ENCODE measurements around the gene RLN3.
A peak's percentile ranks its signal among the peaks of the same experiment; 100 is the strongest.

RLN3 gene

GRCh38 chr19:14054099-14054498, 26.2 kb downstream of the RLN3 start:
- no peak for DNase-seq (ENCODE audit: low read depth)

DNA sequence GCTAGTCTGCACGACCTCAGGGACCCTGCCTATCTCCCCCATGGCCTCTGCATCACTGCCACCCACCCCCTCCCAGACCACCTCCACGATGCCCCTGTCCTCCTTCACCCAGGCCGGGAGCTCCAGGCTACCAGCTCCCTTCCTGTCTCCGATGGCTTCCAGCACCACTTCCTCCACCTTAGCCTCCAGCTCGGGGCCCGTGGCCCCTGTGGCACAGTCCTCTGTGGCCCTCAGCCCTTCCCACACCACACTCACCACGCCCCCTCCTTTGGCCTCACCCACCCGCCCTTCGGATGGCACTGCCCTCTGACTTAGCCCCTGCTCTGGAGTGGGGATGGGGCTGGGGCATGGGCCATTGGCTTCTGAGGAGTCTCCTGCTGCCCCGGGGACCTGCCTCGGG, 26.8 kb downstream of the RLN3 start:
- DNase-seq (ENCODE audit: low read depth) = no peak

DNA sequence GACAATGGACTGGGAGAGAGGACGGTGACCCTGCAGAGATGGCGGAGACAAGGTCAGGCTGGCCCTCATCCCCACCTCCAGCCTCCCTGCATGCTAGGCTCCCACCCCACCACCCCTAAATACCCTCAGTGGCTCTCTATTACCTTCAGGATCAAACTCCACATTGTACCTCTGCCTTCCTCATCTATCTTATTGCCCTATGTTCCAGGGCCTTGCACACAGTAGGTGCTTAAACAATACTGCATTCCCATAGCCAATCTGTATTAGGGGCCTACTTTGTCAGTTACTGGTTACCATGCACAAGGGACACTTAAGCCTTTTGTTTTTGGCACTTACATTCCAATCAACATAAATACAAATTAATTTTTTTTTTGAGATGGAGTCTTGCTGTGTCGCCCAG, 27.4 kb downstream of the RLN3 start:
- no peak for DNase-seq (ENCODE audit: low read depth)

GRCh38 chr19:14056069-14056666, 28.2 kb downstream of the RLN3 start:
- no peak for DNase-seq (ENCODE audit: low read depth)

DNA sequence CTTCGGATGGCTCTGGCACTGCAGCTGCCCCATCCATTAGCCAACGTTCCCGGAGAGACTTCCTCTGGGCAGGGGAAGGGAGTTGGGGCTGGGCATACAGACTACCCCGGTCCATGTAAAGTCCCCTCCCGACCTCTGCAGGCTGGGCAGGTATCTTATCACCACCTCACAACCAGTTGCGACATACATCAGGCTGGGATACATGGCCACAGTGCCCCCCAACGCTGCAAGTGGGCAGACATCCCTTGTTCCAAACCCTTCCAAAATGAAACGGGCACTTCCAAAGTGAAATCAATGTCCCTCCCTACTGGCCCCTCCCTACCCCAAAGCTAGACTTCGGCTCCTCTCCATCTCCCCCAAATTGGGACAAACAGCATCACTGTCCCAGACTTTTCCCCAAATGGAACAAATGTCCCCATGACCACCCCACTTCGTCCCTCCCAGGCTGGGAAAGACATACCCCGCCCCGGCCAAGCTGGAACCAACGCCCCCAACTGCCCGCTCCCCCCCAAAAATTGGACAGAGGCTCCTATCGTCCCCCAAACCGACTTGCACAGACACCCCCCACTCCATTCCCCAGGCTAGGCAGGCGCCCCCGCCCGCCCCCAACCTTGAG, 28.9 kb downstream of the RLN3 start:
- DNase-seq (ENCODE audit: low read depth) = no peak

DNA sequence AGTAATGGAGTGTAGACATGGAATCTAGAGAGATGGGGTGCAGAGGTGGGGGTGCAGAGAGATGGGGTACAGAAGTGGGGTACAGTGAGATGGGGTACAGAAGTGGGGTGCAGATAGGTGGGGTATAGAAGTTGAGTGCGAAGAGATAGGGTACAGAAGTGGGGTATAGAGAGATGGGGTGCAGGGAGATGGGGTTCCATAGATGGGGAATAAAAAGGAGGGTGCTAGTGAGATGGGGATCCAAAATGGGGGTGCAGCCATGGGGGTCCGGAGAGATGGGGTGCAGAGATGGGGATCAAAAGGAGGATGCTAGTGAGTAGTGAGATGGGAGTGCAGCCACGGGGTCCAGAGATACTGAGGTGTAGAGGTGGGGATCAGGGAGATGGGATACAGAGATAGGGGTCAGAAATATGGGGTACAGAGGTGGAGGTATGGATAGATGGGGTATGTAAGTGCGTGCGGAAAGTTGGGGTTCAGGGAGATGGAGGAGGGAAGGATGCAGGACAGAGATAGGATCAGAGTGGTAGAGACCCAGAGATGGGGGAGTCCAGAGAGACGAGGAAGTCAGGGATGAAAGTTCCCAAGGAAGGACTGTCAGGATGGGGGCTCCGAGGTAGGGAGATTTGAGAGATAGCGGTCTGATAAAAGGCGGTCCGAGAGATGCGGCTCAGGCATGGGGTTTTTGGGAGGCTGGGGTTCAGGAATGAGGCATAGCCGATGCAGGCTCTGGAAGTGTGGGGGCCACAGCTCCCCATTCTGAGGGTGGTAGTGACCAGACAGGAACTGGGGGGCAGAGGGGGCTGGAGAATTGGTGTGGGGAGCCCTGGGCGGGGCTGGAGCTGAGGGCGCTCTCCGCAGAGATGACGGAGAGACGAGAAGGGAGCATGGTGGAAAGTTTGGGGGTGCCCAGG, 30.5 kb downstream of the RLN3 start:
- no peak for DNase-seq (ENCODE audit: low read depth)

DNA sequence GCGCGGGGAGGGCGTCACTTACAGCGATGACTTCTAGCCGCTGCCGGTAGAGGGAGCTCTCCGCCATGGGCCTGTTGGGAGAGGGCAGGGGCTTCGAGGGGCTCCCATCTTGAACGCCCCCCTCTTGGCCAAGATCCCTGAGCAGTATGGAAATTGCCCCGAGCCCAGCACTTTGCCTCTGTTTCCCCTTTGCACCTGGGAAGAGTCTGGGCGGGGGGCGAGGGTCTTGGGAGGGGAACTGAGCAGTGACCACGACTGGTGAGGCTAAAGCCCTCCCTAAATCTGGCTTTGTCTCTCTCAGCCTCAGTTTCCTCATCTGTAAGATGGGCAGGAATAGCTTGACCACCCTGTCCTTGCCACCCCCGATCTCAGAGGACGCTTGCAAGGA, 31.1 kb downstream of the RLN3 start:
- no peak for DNase-seq (ENCODE audit: low read depth)

DNA sequence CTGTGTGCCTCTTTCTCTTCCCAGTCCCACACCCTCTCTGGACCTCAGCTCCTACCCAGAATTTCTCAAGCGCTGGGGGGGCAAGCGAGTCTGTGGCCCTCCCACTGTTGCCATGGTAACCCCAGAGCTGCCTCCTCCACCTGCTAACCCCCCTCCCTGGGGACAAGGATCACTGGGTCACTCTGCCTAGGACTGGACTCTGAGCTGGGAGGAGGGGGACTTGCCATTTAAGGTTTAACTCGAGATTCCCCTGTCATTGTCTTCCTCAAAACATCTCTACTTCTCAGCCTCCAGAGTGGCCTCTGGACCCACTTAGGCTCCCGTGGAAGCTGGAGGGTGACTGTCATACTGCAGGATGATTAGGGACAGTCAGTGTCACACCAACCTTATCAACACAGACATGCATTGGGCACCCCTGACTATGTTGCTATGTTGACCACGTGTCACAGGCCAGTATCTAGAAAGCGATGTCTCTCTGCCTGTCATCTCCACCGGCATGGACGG, 31.8 kb downstream of the RLN3 start:
- DNase-seq (ENCODE audit: low read depth) = no peak

DNA sequence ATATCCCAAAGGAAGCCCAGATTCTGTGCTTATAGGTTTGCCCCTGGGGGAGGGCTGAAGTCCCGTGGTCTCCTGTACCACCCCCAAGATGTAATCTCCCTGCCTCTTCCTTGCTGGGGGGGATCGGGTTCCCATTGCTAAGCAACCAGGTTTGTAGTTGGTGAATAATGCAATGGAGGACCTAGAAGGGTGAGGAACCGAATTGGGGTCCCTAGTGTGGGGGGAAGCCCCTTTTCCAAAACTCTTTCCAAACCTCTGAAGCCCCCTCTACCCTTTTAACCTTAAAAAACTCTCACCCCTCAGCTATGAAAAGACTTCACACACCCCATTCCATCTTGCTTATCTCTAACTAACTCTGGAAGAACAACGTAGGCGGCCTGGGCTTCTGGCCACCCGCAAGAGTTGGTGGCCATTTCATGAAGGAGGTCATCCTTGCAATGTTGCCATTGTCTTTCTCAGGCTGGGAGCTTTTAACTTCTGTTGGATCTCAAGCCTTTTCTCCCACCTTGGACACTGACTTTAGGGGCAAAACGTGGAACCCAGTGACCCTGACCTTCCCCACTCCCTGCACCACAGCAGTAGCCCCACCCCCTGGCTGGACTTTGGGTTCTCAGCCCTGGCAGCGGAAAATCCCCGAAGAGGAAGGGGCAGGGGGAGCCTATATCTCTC, 33.3 kb downstream of the RLN3 start:
- DNase-seq (ENCODE audit: low read depth) = no peak

- no peak for DNase-seq (ENCODE audit: low read depth)
These were observed 34.0 kb downstream of the RLN3 start, which contains the start of gene PALM3 for GRCh38 chr19:14061751-14062557. TSS of gene PALM3 (minus strand) at chr19:14062076. CDS start at chr19:14061980, 96 bp downstream.

DNA sequence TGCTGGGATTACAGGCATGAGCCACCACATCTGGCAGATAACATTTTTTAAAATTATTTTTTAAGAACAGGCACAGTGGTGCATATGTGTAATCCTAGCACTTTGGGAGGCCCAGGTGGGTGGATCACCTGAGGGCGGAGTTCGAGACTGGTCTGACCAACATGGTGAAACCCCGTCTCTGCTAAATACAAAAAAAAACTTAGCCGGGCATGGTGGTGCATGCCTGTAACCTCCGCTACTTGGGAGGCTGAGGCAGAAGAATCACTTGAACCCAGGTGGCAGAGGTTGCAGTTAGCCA, 34.6 kb downstream of the RLN3 start:
- no peak for DNase-seq (ENCODE audit: low read depth)

GRCh38 chr19:14063105-14063504, 35.2 kb downstream of the RLN3 start:
- DNase-seq (ENCODE audit: low read depth) = no peak

GRCh38 chr19:14066134-14066533, 38.2 kb downstream of the RLN3 start:
- DNase-seq (ENCODE audit: low read depth) = no peak

GRCh38 chr19:14070268-14071050, 42.5 kb downstream of the RLN3 start:
- DNase-seq (ENCODE audit: low read depth) = no peak

GRCh38 chr19:14072535-14073260, 44.8 kb downstream of the RLN3 start, which contains the start of gene MISP3:
TSS of gene MISP3 (plus strand) at chr19:14072786. CDS start at chr19:14073310, 524 bp downstream.
- DNase-seq (ENCODE audit: low read depth) = peak; percentile 45

DNA sequence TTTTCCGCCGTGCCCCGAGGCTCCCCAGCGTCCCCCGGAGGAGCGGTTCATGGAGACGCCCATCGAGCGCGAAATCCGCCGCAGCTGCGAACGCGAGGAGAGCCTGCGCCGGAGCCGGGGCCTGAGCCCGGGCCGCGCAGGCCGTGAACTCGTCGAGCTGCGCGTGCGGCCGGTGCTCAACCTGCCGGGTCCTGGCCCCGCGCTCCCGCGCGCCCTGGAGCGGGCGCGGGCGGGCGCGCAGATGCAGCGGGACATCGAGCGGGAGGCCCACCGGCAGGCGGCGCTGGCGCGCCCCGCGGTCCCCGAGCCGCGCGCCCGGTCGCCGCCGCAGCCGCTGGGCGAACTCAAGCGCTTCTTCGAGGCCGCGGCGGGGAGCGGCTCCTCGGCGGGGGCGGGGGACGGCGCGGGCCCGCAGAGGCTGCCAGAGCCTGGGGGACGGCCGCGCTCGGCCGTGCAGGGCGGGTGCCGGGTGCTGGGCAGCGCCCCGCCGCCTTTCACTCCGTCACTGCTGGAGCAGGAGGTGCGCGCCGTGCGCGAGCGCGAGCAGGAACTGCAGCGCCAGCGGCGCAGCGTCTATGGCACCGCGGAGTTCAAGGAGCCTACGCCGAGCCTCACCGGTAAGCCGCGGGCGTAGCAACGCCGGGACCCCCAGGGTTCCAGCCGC, 45.4 kb downstream of the RLN3 start:
- peak; percentile 89 for DNase-seq (ENCODE audit: low read depth)

- DNase-seq (ENCODE audit: low read depth) = peak; percentile 39
These were observed 46.2 kb downstream of the RLN3 start for GRCh38 chr19:14073925-14074838.

DNA sequence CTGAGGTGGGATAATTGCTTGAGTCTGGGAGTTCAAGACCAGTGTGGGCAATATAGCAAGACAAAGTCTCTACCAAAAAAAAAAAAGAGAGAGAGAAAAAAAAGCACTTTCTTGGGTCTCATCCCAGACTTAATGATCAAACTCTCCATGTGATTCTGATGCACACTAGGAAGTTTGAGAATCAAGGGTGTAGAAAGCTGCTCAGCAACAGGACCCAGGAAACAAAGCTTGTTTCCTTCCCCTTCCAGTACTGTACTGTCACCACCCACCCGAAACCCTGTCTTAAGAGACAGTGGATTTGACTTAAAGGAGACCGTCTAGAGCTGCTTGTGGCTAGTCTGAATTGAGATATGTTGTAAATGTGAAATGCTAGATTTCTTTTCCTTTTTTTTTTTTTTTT, 50.5 kb downstream of the RLN3 start:
- DNase-seq (ENCODE audit: low read depth) = no peak
